ENCODE results near the gene SEMA7A.
"Not testable (repeated sequence)": the region's sequence is repeated elsewhere in the genome, so short reads cannot be mapped to it uniquely, and the experiment has no call there.

SEMA7A gene

DNA sequence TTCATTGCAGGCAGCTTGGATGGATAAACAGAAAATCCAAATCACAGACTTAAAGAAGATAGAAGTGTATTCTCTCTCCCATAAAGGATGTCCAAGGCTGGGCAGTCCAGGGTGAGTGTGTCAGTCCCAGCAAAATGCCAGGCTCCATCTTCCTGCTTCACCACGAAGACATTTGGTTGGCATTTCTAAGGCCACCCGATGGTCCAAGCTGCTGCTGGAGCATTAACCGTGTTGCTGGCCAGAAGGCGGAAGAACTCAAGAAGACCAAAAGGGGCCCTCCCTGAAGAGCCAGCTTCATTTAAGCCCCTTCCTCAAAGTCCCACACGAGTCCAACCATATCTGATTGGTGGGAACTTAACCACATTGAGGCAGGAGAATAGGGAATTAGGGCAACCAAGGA, 63.3 kb downstream of the SEMA7A start:
- H3K4me2 ChIP-seq: no peak overlapping the region
- H4K20me1 ChIP-seq: peaks cover 0 to 12% (median 0%) of the 10 kb centered on the region in 11 experiments; a peak in 5 of 22 replicates
- H3K4me3 ChIP-seq: no peak overlapping the region
- no peak overlapping the region for H3K9ac ChIP-seq
- TF ChIP-seq Cebpa-rat (IDR thresholded peaks at IDR 0.05): no peak
- H3K9me3 ChIP-seq (replicated peaks in 1 of 11): no peaks in the 10 kb centered on the region
- peaks cover 0 to 7% (median 0%) of the 10 kb centered on the region in 11 experiments; a peak in 1 of 22 replicates for H3K27me3 ChIP-seq
- H3K4me1 ChIP-seq: peaks cover 7 to 13% (median 9%) of the 10 kb centered on the region in 10 experiments
- no peak overlapping the region for H3K27ac ChIP-seq
- H3K36me3 ChIP-seq: no peaks in the 10 kb centered on the region

GRCh38 chr15:74369756-74370155, 64.0 kb downstream of the SEMA7A start:
- no peak overlapping the region for H3K9ac ChIP-seq
- no peaks in the 10 kb centered on the region for H3K36me3 ChIP-seq
- no peak overlapping the region for H3K27ac ChIP-seq
- no peaks in the 10 kb centered on the region for H3K9me3 ChIP-seq (replicated peaks in 1 of 11)
- no peak overlapping the region for H3K4me3 ChIP-seq
- no peak overlapping the region for H3K4me2 ChIP-seq
- TF ChIP-seq Cebpa-rat (IDR thresholded peaks at IDR 0.05): no peak
- peaks cover 4 to 9% (median 4%) of the 10 kb centered on the region in 10 experiments for H3K4me1 ChIP-seq
- H3K27me3 ChIP-seq: peaks cover 0 to 3% (median 0%) of the 10 kb centered on the region in 11 experiments; a peak in 1 of 22 replicates
- peaks cover 0 to 9% (median 0%) of the 10 kb centered on the region in 11 experiments; a peak in 5 of 22 replicates for H4K20me1 ChIP-seq

DNA sequence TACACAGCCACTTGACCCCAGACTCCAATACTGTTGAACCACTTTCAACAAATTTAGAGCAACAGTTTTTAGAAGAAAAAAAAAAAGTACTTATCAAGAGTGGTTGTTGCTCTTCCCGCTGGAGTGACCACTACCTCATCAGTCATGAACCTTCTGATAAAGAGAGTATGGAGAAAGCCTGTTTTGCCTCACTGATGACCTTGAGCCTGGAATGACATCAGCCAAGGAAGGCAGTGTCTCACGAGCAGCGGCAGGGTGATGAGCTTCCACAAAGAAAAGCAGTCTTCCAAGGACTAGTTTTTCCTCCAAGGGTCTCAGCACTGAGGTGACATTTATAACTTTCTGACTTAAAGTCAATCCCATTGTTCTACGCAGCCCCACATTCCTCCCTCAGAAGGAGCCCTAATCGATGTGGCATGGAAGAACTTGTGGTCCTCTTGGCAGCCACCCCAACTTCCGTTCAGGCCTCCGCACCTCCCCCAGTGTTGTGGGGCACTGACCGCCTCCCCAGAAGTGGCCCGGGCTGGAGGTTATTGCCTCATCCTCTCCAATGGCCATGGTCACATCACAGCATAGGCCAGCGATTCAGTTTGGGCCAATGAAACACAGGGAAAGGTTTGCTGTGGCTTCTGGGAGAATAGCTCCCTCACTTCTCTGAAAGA, 64.5 kb downstream of the SEMA7A start:
- H3K9ac ChIP-seq: no peak overlapping the region
- H4K20me1 ChIP-seq: 0 out of 22 replicates have a peak, but pooled peaks cover 0 to 4% (median 0%) of the 10 kb centered on the region in 11 experiments
- no peak overlapping the region for H3K27ac ChIP-seq
- H3K36me3 ChIP-seq: no peaks in the 10 kb centered on the region
- H3K4me2 ChIP-seq: no peak overlapping the region
- peaks cover 0 to 4% (median 0%) of the 10 kb centered on the region in 10 experiments; a peak in 3 of 20 replicates for H3K4me1 ChIP-seq
- no peaks in the 10 kb centered on the region for H3K9me3 ChIP-seq (replicated peaks in 1 of 11)
- H3K4me3 ChIP-seq: no peak overlapping the region
- TF ChIP-seq Cebpa-rat (IDR thresholded peaks at IDR 0.05): no peak
- no peaks in the 10 kb centered on the region for H3K27me3 ChIP-seq

DNA sequence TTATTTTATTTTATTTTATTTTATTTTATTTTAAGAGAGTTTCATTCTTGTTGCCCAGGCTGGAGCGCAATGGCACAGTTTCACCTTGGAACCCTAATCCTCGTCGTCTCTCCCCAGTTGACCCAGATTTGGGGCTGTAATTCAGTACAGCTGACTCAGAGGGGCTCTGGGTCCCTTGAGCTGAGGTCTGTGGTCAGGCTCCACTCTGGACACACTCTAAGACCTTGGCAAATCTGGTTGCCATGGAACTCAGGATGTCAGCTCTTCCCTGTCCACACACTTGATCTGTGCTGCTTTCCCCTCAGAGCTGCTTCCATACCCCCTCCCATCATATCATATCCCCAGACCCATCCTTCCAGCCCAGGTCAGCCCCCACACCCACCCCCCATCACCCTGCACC, 65.6 kb downstream of the SEMA7A start:
- Histone ChIP-seq H3K4me3 (no peak overlapping the region), H3K36me3 (no peaks in the 10 kb centered on the region), H3K27me3 (no peaks in the 10 kb centered on the region), H4K20me1 (0 out of 22 replicates have a peak, but pooled peaks cover 0 to under 1% (median 0%) of the 10 kb centered on the region in 11 experiments), H3K4me1 (no peaks in the 10 kb centered on the region), H3K4me2 (no peak overlapping the region), H3K9ac (no peak overlapping the region), H3K9me3 (replicated peaks in 1 of 11) (no peaks in the 10 kb centered on the region), H3K27ac (no peak overlapping the region)
- no peak for TF ChIP-seq Cebpa-rat (IDR thresholded peaks at IDR 0.05)

GRCh38 chr15:74367296-74367854, 66.4 kb downstream of the SEMA7A start, which contains the start of gene CYP11A1:
TSS of gene CYP11A1 (minus strand) at chr15:74367646. CDS start at chr15:74367585, 61 bp downstream.
- Histone ChIP-seq H4K20me1 (no peaks in the 10 kb centered on the region), H3K27me3 (no peaks in the 10 kb centered on the region), H3K9me3 (replicated peaks in 1 of 11) (no peaks in the 10 kb centered on the region), H3K4me2 (no peak within 1 kb of the TSS), H3K9ac (no peak within 1 kb of the TSS), H3K36me3 (no peaks in the 10 kb centered on the region), H3K27ac (no peak within 1 kb of the TSS), H3K4me3 (no peak within 1 kb of the TSS), H3K4me1 (no peaks in the 10 kb centered on the region)
- TF ChIP-seq Cebpa-rat (IDR thresholded peaks at IDR 0.05): no peak

GRCh38 chr15:74365598-74366445, 67.9 kb downstream of the SEMA7A start:
- Histone ChIP-seq H4K20me1 (no peaks in the 10 kb centered on the region), H3K4me3 (no peak overlapping the region), H3K4me2 (no peak overlapping the region), H3K27ac (no peak overlapping the region), H3K27me3 (no peaks in the 10 kb centered on the region), H3K9me3 (replicated peaks in 1 of 11) (no peaks in the 10 kb centered on the region), H3K4me1 (no peaks in the 10 kb centered on the region), H3K36me3 (no peaks in the 10 kb centered on the region), H3K9ac (no peak overlapping the region)
- TF ChIP-seq Cebpa-rat (IDR thresholded peaks at IDR 0.05): no peak

DNA sequence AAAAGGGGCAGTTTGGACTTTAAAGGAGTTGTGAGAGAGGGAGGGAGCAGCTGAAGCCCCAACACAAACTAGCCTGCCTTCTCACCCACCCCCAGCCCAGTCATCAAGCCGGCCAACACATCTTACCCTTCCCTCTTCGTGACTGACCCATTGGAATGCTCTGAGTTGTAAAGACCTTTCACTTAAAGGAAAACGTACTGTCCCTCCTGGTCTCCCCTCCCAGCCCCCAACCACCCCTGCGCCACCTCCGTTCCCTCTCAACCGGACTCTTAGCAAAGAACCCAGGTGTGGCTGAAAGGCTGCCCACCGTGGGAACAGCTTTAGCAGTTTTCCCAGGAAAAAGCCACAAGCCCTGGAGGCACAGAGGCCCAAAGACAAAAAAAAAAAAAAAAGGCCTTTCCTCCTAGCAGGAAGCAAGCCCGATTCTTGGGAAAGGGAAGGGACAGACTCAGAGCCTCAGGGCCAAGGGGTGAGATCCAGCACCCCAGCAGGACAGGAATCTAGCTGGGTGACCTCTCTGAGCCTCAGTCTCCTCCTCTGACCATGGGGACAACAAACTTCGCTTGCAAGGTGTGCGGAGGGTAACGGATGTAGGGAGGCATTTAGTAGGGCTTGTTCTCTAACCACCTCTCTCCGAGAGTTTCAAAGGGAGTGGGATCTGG, 68.7 kb downstream of the SEMA7A start:
- H3K4me2 ChIP-seq: no peak overlapping the region
- TF ChIP-seq Cebpa-rat (IDR thresholded peaks at IDR 0.05): no peak

GRCh38 chr15:74362482-74362881, 71.3 kb downstream of the SEMA7A start:
- TF ChIP-seq Cebpa-rat (IDR thresholded peaks at IDR 0.05): no peak
- Histone ChIP-seq H3K27me3 (no peaks in the 10 kb centered on the region), H3K27ac (no peak overlapping the region), H3K4me1 (peaks cover 0 to 6% (median 0%) of the 10 kb centered on the region in 10 experiments; a peak in 3 of 20 replicates), H4K20me1 (no peaks in the 10 kb centered on the region), H3K9ac (no peak overlapping the region), H3K4me3 (no peak overlapping the region), H3K36me3 (no peaks in the 10 kb centered on the region), H3K4me2 (no peak overlapping the region), H3K9me3 (replicated peaks in 1 of 11) (no peaks in the 10 kb centered on the region)

More for the DNA sequence above, 68.7 kb downstream of the SEMA7A start:
- no peak overlapping the region for H3K27ac ChIP-seq
- no peaks in the 10 kb centered on the region for H3K9me3 ChIP-seq (replicated peaks in 1 of 11)
- no peak overlapping the region for H3K9ac ChIP-seq
- no peak overlapping the region for H3K4me3 ChIP-seq
- no peaks in the 10 kb centered on the region for H3K27me3 ChIP-seq
- no peaks in the 10 kb centered on the region for H4K20me1 ChIP-seq
- no peaks in the 10 kb centered on the region for H3K4me1 ChIP-seq
- no peaks in the 10 kb centered on the region for H3K36me3 ChIP-seq

DNA sequence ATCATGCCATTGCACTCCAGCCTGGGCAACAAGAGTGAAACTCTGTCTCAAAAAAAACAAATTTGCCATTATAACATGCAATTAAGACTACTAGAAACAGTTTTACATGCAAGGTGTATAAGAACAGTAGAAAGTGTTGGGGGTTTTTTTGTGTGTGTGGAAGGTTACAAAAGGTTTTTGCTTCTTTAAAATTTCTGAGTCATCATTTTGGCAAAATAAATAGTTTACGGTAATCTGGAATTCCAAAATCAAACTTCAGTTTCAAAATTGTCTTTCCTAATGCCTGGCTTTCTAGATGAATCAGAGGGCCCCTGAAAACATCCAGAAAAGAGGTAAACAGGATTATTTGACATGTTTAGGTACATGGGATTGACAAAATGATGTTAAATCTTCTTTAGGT, 72.9 kb downstream of the SEMA7A start:
- not testable (repeated sequence) for H3K27ac ChIP-seq; H4K20me1 ChIP-seq; H3K9me3 ChIP-seq (replicated peaks in 1 of 11); H3K27me3 ChIP-seq; H3K4me3 ChIP-seq; H3K9ac ChIP-seq; H3K36me3 ChIP-seq; H3K4me2 ChIP-seq; H3K4me1 ChIP-seq

DNA sequence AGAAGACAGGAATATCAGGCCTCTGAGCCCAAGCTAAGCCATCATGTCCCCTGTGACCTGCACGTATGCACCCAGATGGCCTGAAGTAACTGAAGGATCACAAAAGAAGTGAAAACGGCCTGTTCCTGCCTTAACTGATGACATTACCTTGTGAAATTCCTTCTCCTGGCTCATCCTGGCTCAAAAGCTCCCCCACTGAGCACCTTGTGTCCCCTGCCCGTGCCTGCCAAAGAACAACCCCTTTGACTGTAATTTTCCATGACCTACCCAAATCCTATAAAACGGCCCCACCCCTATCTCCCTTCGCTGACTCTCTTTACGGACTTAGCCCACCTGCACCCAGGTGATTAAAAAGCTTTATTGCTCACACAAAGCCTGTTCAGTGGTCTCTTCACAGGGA, 74.4 kb downstream of the SEMA7A start:
- not testable (repeated sequence) for H3K9ac ChIP-seq; H4K20me1 ChIP-seq; H3K27me3 ChIP-seq; H3K36me3 ChIP-seq; H3K4me1 ChIP-seq; H3K27ac ChIP-seq; H3K4me3 ChIP-seq; H3K9me3 ChIP-seq (replicated peaks in 1 of 11)
- H3K4me2 ChIP-seq: peak overlapping the region in 3 of 11 experiments; percentile 6 to 32 (median 25); a peak in 4 of 22 replicates

All from BLaER1 treated with 17β-estradiol and CSF1 and Interleukin-3, amounts not matched to agents 10 nM and 100 nM (cell line).